ENCODE results near the gene INTS11.

Gene INTS11

GRCh38 chr1:1309251-1310108 is 15.0 kb downstream of the INTS11 start:
- DNase-seq (ENCODE audit: insufficient read length, low spot score) (no peak), FAIRE-seq (no peak)
- TF ChIP-seq POLR2AphosphoS5 (IDR thresholded peaks at IDR 0.05; ENCODE audit: low read depth, low read length) (peak; percentile 8; the same call in 1 of the 2 replicates), POU2F2 (IDR thresholded peaks at IDR 0.05; ENCODE audit: low read depth, low read length) (no peak)

GRCh38 chr1:1308756-1309250 is 15.7 kb downstream of the INTS11 start:
- TF ChIP-seq TAF1 (IDR thresholded peaks at IDR 0.05; ENCODE audit: low read depth, low read length) (no peak), POU2F2 (IDR thresholded peaks at IDR 0.05; ENCODE audit: low read depth, low read length) (no peak), PAX5 (IDR thresholded peaks at IDR 0.05; ENCODE audit: insufficient read depth, low read length, severe bottlenecking) (no peak), SPI1 (IDR thresholded peaks at IDR 0.05; ENCODE audit: low read depth, low read length) (no peak), POLR2A (IDR thresholded peaks at IDR 0.05; ENCODE audit: low read depth, low read length) (no peak), POLR2AphosphoS5 (IDR thresholded peaks at IDR 0.05; ENCODE audit: low read depth, low read length) (no peak)
- FAIRE-seq (no peak), DNase-seq (ENCODE audit: insufficient read length, low spot score) (no peak)

GRCh38 chr1:1307923-1308755 is 16.3 kb downstream of the INTS11 start, which contains the start of the genes ACAP3 and PUSL1:
Gene ACAP3, minus strand, starts transcription at chr1:1307930. Its CDS starts 115 bp downstream, at chr1:1307815.
Gene PUSL1, plus strand, starts transcription at chr1:1308597. Its CDS starts 47 bp downstream, at chr1:1308644.
- DNase-seq (ENCODE audit: insufficient read length, low spot score) = peak; percentile 99
- TF ChIP-seq SPI1 (IDR thresholded peaks at IDR 0.05; ENCODE audit: low read depth, low read length) = no peak
- peak; percentile 72 for TF ChIP-seq PAX5 (IDR thresholded peaks at IDR 0.05; ENCODE audit: insufficient read depth, low read length, severe bottlenecking)
- FAIRE-seq = peak; percentile 99

GRCh38 chr1:1307261-1307922 is 17.1 kb downstream of the INTS11 start:
- FAIRE-seq (peak; percentile 59), DNase-seq (ENCODE audit: insufficient read length, low spot score) (no peak)
- TF ChIP-seq POLR2AphosphoS5 (IDR thresholded peaks at IDR 0.05; ENCODE audit: low read depth, low read length) (no peak), POU2F2 (IDR thresholded peaks at IDR 0.05; ENCODE audit: low read depth, low read length) (no peak), POLR2A (IDR thresholded peaks at IDR 0.05; ENCODE audit: low read depth, low read length) (no peak), TAF1 (IDR thresholded peaks at IDR 0.05; ENCODE audit: low read depth, low read length) (no peak), SPI1 (IDR thresholded peaks at IDR 0.05; ENCODE audit: low read depth, low read length) (no peak), PAX5 (IDR thresholded peaks at IDR 0.05; ENCODE audit: insufficient read depth, low read length, severe bottlenecking) (no peak)

- TF ChIP-seq POLR2A (IDR thresholded peaks at IDR 0.05; ENCODE audit: low read depth, low read length) = no peak
- TF ChIP-seq POU2F2 (IDR thresholded peaks at IDR 0.05; ENCODE audit: low read depth, low read length) = no peak
- TF ChIP-seq PAX5 (IDR thresholded peaks at IDR 0.05; ENCODE audit: insufficient read depth, low read length, severe bottlenecking) = no peak
- TF ChIP-seq POLR2AphosphoS5 (IDR thresholded peaks at IDR 0.05; ENCODE audit: low read depth, low read length) = no peak
- DNase-seq (ENCODE audit: insufficient read length, low spot score) (no peak), FAIRE-seq (peak; percentile 95)
Observed at GRCh38 chr1:1306661-1307260, 17.7 kb downstream of the INTS11 start.

- FAIRE-seq (peak; percentile 31), DNase-seq (ENCODE audit: insufficient read length, low spot score) (no peak)
Observed at GRCh38 chr1:1306070-1306660, 18.3 kb downstream of the INTS11 start.

GRCh38 chr1:1305300-1306069 is 19.0 kb downstream of the INTS11 start:
- peak; percentile 68 for DNase-seq (ENCODE audit: insufficient read length, low spot score)
- TF ChIP-seq PAX5 (IDR thresholded peaks at IDR 0.05; ENCODE audit: insufficient read depth, low read length, severe bottlenecking) (no peak), SPI1 (IDR thresholded peaks at IDR 0.05; ENCODE audit: low read depth, low read length) (no peak), POU2F2 (IDR thresholded peaks at IDR 0.05; ENCODE audit: low read depth, low read length) (0 out of 2 replicates have a peak, but pooled peaks have one; percentile 26)
- FAIRE-seq = peak; percentile 84

More at GRCh38 chr1:1306070-1306660, 18.3 kb downstream of the INTS11 start:
- TF ChIP-seq SPI1 (IDR thresholded peaks at IDR 0.05; ENCODE audit: low read depth, low read length) = no peak

- TF ChIP-seq SPI1 (IDR thresholded peaks at IDR 0.05; ENCODE audit: low read depth, low read length) (no peak), POLR2AphosphoS5 (IDR thresholded peaks at IDR 0.05; ENCODE audit: low read depth, low read length) (no peak), TAF1 (IDR thresholded peaks at IDR 0.05; ENCODE audit: low read depth, low read length) (no peak), POU2F2 (IDR thresholded peaks at IDR 0.05; ENCODE audit: low read depth, low read length) (no peak), POLR2A (IDR thresholded peaks at IDR 0.05; ENCODE audit: low read depth, low read length) (no peak), PAX5 (IDR thresholded peaks at IDR 0.05; ENCODE audit: insufficient read depth, low read length, severe bottlenecking) (no peak)
- no peak for DNase-seq (ENCODE audit: insufficient read length, low spot score)
- no peak for FAIRE-seq
Observed at GRCh38 chr1:1304331-1305299, 19.8 kb downstream of the INTS11 start.

Data from GM12891 (cell line).